MM.1S (cell line): ENCODE data around the gene MRAS.

Experiments
- DNase-seq: peaks from one replicate; pipeline ENCODE4 v3.0.0-alpha.2; 2015
- H2AFZ ChIP-seq: fragments of 300-600 bp; sonication (generic); 2 replicates; pipeline ENCODE4 v1.6.0; 2016; ENCODE audit warnings: antibody characterized with exemption, low read length
- H3F3A ChIP-seq: fragments of 300-600 bp; sonication (generic); 2 replicates; pipeline ENCODE4 v1.6.1; 2016; ENCODE audit warnings: mild to moderate bottlenecking, antibody characterized with exemption, low read length, moderate library complexity, mixed read lengths; ENCODE audit not compliant: insufficient read depth
- H3K27ac ChIP-seq: fragments of 300-600 bp; sonication (generic); 2 replicates; pipeline ENCODE4 v1.5.1; 2016; ENCODE audit warnings: mild to moderate bottlenecking, low read length
- H3K27me3 ChIP-seq: fragments of 300-600 bp; sonication (generic); replicated peaks from 2 replicates; pipeline ENCODE4 v1.6.0; 2016; ENCODE audit warnings: low read length; ENCODE audit not compliant: insufficient read depth
- H3K36me3 ChIP-seq: fragments of 300-600 bp; sonication (generic); replicated peaks from 2 replicates; pipeline ENCODE4 v1.6.1; 2016; ENCODE audit warnings: mild to moderate bottlenecking, low read length, mixed read lengths; ENCODE audit not compliant: insufficient read depth
- H3K4me1 ChIP-seq: fragments of 300-600 bp; sonication (generic); 2 replicates; pipeline ENCODE4 v1.6.1; 2016; ENCODE audit warnings: low read length, mixed read lengths
- H3K4me2 ChIP-seq: fragments of 300-600 bp; sonication (generic); 2 replicates; pipeline ENCODE4 v1.6.0; 2016; ENCODE audit warnings: low read depth, low read length
- H3K4me3 ChIP-seq: fragments of 300-600 bp; sonication (generic); 2 replicates; pipeline ENCODE4 v1.5.1; 2016; ENCODE audit warnings: low read length, mixed read lengths
- H3K79me2 ChIP-seq: fragments of 300-600 bp; sonication (generic); 2 replicates; pipeline ENCODE4 v1.6.1; 2016; ENCODE audit warnings: mixed run types, low read length, mixed read lengths
- H3K9ac ChIP-seq: fragments of 300-600 bp; sonication (generic); 2 replicates; pipeline ENCODE4 v1.6.1; 2016; ENCODE audit warnings: low read length, mixed read lengths
- H3K9me2 ChIP-seq: fragments of 300-600 bp; sonication (generic); replicated peaks from 2 replicates; pipeline ENCODE4 v1.6.1; 2016; ENCODE audit warnings: mild to moderate bottlenecking, low read length, mixed read lengths; ENCODE audit not compliant: insufficient read depth
- H3K9me3 ChIP-seq: fragments of 300-600 bp; sonication (generic); replicated peaks from 2 replicates; pipeline ENCODE4 v1.6.1; 2016; ENCODE audit warnings: mild to moderate bottlenecking, low read length, mixed read lengths; ENCODE audit not compliant: insufficient read depth
- H4K20me1 ChIP-seq: fragments of 300-600 bp; sonication (generic); 2 replicates; pipeline ENCODE4 v1.6.1; 2016; ENCODE audit warnings: mild to moderate bottlenecking, low read length, moderate library complexity, mixed read lengths; ENCODE audit not compliant: insufficient read depth
- CTCF ChIP-seq: fragments of 300-600 bp; sonication (generic); IDR thresholded peaks from 2 replicates; pipeline ENCODE4 v1.5.1; 2016; ENCODE audit warnings: antibody characterized with exemption, low read length, mixed read lengths
- EZH2 ChIP-seq: fragments of 300-600 bp; sonication (generic); optimal IDR thresholded peaks from 2 replicates; pipeline ENCODE3; 2017; ENCODE audit warnings: low read depth, mild to moderate bottlenecking, antibody characterized with exemption, low read length, mixed read lengths
- EZH2phosphoT487 ChIP-seq: fragments of 300-600 bp; sonication (generic); IDR thresholded peaks from 2 replicates; pipeline ENCODE4 v1.6.1; 2018; ENCODE audit warnings: antibody characterized with exemption, low read length

Gene MRAS

DNA sequence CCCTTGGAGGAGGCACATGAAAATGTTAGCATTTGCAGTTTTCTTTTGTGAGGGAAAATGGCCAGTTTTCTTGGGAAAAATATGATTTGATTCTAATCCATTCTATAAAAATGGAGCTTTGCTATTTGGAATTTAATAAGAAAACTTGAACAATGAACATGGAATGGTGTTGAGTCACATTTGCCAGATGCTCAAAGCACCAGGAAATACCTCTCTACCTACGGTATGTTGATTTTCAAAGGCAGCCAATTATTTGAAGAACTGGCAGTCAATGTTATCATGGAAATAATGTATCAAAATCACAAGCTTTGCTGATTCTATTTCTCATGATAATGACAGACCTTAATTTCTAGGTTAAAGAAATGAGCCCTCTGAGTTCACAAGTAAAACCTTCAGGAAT lies 33.6 kb upstream of the MRAS start:
- H2AFZ ChIP-seq, result no peak overlapping the region
- H3K27ac ChIP-seq, result no peak overlapping the region
- no peak for DNase-seq
- no peaks in the 10 kb centered on the region for H3F3A ChIP-seq
- no peak overlapping the region for H3K4me2 ChIP-seq
- no peak overlapping the region for H3K4me3 ChIP-seq
- no peaks in the 10 kb centered on the region for H4K20me1 ChIP-seq
- no peaks in the 10 kb centered on the region for H3K4me1 ChIP-seq
- H3K36me3 ChIP-seq, result no peaks in the 10 kb centered on the region
- no peaks in the 10 kb centered on the region; the same call in 1 of the 2 replicates for H3K9me3 ChIP-seq
- no peak overlapping the region for H3K9ac ChIP-seq
- no peaks in the 10 kb centered on the region for H3K9me2 ChIP-seq
- TF ChIP-seq EZH2, result no peak
- no peak for TF ChIP-seq EZH2phosphoT487
- no peak for TF ChIP-seq CTCF
- no peaks in the 10 kb centered on the region for H3K27me3 ChIP-seq
- H3K79me2 ChIP-seq, result no peaks in the 10 kb centered on the region

GRCh38 chr3:138317687-138318086 lies 30.7 kb upstream of the MRAS start:
- H3K4me2 ChIP-seq, result no peak overlapping the region
- no peaks in the 10 kb centered on the region for H3K36me3 ChIP-seq

GRCh38 chr3:138323971-138324370 lies 24.4 kb upstream of the MRAS start:
- H3K9ac ChIP-seq, result no peak overlapping the region
- H3K27me3 ChIP-seq, result no peaks in the 10 kb centered on the region
- no peak overlapping the region for H3K27ac ChIP-seq
- H3K79me2 ChIP-seq, result no peaks in the 10 kb centered on the region
- TF ChIP-seq CTCF (no peak), EZH2 (no peak), EZH2phosphoT487 (no peak)
- no peaks in the 10 kb centered on the region for H4K20me1 ChIP-seq
- DNase-seq, result no peak
- no peaks in the 10 kb centered on the region for H3K4me1 ChIP-seq
- H3K9me3 ChIP-seq, result no peaks in the 10 kb centered on the region
- no peak overlapping the region for H3K4me2 ChIP-seq
- H3F3A ChIP-seq, result no peaks in the 10 kb centered on the region
- H3K36me3 ChIP-seq, result no peaks in the 10 kb centered on the region
- no peak overlapping the region for H2AFZ ChIP-seq
- H3K9me2 ChIP-seq, result no peaks in the 10 kb centered on the region
- H3K4me3 ChIP-seq, result no peak overlapping the region

More at GRCh38 chr3:138317687-138318086, 30.7 kb upstream of the MRAS start:
- Histone ChIP-seq H3F3A (no peaks in the 10 kb centered on the region), H3K9me3 (no peaks in the 10 kb centered on the region), H3K9ac (no peak overlapping the region), H2AFZ (no peak overlapping the region), H3K4me3 (no peak overlapping the region), H3K9me2 (no peaks in the 10 kb centered on the region), H4K20me1 (no peaks in the 10 kb centered on the region), H3K79me2 (no peaks in the 10 kb centered on the region), H3K27ac (no peak overlapping the region), H3K4me1 (no peaks in the 10 kb centered on the region), H3K27me3 (no peaks in the 10 kb centered on the region)
- TF ChIP-seq EZH2phosphoT487, result no peak
- no peak for TF ChIP-seq EZH2
- no peak for TF ChIP-seq CTCF
- no peak for DNase-seq
